Frontal cortex (tissue), 4 donors: ENCODE results near the gene DEAF1. TPM values are rescaled to one million over a fixed set of nuclear protein-coding genes. Genes with fewer than 3 reads are reported as not detected.
A peak's percentile ranks its signal among the peaks of the same experiment; 100 is the strongest.
"Not testable (repeated sequence)": the region's sequence is repeated elsewhere in the genome, so short reads cannot be mapped to it uniquely, and the experiment has no call there.

Source experiments
- DNase-seq, 2 donors: peaks; one replicate each; pipeline ENCODE4 v3.0.0; 2012; ENCODE audit warnings: low spot score in 2 of 2
- FAIRE-seq: peaks from 2 replicates; lab custom pipeline; 2012; peaks lifted over from hg19 to GRCh38; lab: Jason Lieb, UNC
- total RNA-seq: library from RNA; depleted of rRNA; stranded (reverse); fragments of >200 nt; gene quantifications from one replicate; pipeline ENCODE4 v1.2.3, GENCODE V29; 2014
- donor health status: control.
- donor health status: control.
- donor health status: control.

Gene DEAF1, protein sequence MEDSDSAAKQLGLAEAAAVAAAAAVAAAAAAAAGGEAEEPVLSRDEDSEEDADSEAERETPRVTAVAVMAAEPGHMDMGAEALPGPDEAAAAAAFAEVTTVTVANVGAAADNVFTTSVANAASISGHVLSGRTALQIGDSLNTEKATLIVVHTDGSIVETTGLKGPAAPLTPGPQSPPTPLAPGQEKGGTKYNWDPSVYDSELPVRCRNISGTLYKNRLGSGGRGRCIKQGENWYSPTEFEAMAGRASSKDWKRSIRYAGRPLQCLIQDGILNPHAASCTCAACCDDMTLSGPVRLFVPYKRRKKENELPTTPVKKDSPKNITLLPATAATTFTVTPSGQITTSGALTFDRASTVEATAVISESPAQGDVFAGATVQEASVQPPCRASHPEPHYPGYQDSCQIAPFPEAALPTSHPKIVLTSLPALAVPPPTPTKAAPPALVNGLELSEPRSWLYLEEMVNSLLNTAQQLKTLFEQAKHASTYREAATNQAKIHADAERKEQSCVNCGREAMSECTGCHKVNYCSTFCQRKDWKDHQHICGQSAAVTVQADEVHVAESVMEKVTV
- total RNA-seq = 60.3 TPM

DNA sequence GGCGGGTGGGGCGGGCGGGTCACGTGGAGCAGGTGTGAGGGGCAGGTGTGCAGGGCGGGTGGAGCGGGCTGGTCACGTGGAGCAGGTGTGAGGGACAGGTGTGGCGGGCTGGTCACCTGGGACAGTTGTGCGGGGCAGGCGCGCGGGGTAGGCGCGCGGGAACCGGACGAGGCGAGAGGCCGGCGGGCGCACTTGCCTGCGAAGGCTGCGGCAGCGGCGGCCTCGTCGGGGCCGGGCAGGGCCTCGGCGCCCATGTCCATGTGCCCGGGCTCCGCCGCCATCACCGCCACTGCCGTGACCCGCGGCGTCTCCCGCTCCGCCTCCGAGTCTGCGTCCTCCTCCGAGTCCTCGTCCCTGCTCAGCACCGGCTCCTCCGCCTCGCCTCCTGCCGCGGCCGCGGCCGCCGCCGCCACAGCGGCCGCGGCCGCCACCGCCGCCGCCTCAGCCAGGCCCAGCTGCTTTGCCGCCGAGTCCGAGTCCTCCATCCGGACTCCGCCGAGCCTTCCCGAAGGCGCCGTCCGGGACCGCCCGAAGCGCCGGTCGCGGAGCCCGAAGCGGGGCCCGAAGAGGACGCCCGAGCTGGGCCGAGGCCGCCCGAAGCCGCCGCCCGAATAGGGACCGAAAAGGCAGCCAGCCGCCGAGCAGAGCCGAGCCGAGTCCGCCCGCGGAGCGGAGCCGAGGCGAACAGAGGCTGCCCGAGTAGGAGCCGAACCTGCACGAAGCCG is at the start of gene DEAF1:
Gene DEAF1 (minus strand): TSS at position 660 of the 725 bp plus-strand sequence. CDS start 175 bp downstream, at position 485.
- peak; percentile 61 for FAIRE-seq
- peak; percentile 89 to 93 for DNase-seq

- FAIRE-seq = no peak
- no peak for DNase-seq
These were observed 47.7 kb upstream of the DEAF1 start for GRCh38 chr11:742571-743201.

DNA sequence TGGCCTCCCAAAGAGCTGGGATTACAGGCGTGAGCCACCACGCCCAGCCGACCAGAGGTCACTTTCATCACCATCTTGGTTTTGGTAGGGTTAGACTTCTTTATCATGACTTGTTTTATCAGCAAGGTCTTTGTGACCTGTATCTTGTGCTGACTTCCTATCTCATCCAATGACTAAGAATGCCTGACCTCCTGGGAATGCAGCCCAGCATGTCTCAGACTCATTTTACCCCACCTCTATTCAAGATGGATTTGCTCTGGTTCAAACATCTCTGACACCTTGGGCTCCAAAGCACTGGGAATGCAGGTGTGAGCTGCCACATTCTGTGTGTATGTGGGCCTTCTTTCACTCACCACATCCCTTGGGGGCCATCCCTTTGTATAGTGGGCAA is 47.1 kb upstream of the DEAF1 start:
- no peak for DNase-seq
- no peak for FAIRE-seq

DNA sequence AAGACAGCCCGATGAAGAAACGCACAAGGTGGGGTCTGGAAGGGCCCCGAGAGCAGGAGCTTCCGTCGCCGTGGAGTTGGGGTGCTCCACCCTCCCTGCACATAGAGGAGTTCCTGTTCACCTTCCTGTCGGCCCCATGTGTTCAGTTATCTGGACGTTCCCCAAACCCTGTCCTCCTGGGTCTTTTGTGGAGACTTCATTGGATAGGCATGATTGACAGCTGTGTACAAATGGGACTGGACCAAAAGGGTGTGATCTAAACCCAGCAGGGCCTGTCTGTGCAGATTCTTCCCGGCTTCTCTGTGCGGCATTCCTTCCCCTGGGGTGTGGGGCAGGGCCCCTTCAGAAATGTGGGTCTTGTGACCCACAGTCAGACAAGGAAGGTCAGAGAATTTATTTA is 42.9 kb upstream of the DEAF1 start:
- not testable (repeated sequence) for DNase-seq, FAIRE-seq

GRCh38 chr11:737366-737765 is 42.3 kb upstream of the DEAF1 start:
- FAIRE-seq = no peak

GRCh38 chr11:734541-734940 is 39.5 kb upstream of the DEAF1 start:
- not testable (repeated sequence) for FAIRE-seq

More at GRCh38 chr11:737366-737765, 42.3 kb upstream of the DEAF1 start:
- no peak for DNase-seq

DNA sequence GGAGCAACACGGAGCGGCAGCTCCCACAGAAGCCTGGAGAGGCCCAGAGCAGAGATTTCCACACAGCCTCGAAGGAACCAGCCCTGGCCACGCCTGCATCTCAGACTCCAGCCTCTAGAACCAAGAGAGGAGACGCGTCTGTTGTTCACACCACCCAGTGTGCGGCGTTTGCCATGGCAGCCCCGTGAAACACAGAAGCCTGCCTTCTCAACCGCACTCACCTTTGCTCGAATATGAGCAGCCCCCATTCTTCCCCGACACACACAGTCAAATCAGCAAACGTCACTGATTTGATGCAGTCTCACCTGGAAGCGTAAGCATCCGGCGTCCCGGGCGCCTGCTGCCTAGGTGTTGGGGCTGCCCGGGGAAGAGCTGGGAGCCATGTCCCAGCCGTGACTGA is 38.0 kb upstream of the DEAF1 start:
- no peak for FAIRE-seq
- no peak for DNase-seq

More at GRCh38 chr11:734541-734940, 39.5 kb upstream of the DEAF1 start:
- DNase-seq = not testable (repeated sequence)

DNA sequence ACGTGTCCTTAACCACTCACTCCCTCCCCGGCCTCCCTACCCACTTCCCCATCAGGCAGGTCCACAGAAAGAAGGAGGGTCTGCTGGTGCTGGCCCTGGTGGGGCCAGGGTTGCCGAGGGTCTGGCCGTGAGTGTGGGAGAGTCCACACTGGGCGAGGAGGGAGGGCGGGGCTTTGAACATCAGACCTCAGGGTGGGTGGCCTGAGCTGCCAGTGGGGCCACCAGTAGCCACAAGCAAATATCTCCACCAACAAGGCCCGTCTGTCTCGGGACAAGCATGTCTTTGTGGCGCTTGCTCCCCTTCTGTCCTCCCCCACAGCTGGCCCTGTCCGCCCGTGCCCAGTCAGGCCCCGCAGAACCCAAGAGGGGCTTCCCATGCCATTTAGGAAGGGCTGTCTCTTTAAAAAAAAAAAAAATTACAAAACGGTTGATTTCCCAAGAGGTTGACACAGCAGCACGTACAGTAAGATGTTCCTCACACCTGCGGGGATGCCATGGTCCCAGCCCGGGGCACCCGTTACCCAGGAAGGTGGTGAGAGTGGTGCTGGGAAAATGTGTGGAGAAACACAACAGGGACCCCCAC is 34.6 kb upstream of the DEAF1 start:
- no peak for FAIRE-seq
- DNase-seq = peak; percentile 57 to 84

- DNase-seq (peak in 1 of 2 donors; percentile 31), FAIRE-seq (no peak)
These were observed 34.0 kb upstream of the DEAF1 start for GRCh38 chr11:728901-729491.

DNA sequence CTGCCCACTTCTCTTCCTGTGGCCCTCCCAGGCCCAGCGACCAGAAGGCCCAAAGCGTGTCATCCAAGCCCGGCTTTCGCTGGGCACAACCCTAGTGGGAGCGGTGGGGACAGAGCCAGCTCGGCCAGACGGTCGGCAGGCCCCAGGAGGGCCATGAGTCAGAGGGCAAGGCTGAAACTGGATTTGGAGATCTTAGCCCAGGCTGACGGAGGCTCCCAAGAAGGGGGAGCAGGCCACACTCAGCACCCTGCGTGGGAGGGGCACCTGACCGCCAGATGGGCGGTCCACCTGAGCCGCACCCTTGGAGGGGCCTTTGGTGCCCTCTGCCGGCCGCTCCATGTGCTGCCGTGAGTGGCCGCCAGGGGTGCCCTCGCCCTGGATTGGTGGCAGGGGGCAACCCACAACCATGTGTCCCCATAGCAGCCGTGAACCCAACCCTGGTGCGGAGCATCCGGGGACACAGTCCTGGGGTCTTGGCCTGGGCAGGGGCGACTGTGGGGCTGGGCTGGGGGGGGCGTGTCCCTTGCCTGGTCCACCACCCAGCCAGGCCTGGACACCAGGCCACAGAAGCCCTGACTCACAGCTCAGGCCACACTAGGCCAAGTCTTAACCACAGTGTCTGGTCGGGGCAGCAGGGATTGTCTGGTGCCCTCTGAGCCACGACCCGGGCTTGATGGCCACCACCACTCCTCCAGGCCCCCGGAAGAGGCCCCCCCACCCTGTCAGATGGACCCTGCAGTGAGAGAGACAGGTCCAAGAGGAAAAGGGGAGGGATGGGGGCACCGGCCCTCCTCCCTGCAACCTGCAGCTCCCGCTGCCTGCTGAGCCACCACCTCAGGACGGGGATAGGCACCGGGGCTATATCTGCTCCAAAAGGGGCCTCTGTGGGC is 33.1 kb upstream of the DEAF1 start:
- peak; percentile 92 for DNase-seq
- FAIRE-seq = no peak

DNA sequence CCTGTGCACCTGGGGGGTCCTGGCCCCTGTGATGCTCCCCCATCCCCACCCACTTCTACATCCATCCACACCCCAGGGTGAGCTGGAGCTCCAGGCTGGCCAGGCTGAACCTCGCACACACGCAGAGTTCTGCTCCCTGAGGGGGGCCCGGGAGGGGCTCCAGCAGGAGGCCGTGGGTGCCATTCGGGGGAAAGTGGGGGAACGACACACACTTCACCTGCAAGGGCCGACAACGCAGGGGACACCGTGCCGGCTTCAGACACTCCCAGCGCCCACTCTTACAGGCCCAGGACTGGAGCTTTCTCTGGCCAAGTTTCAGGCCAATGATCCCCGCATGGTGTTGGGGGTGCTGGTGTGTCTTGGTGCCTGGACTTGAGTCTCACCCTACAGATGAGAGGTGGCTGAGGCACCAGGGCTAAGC is 32.3 kb upstream of the DEAF1 start:
- DNase-seq = no peak

GRCh38 chr11:726278-727220 is 31.5 kb upstream of the DEAF1 start:
- DNase-seq (peak; percentile 52 to 60), FAIRE-seq (no peak)

More for the DNA sequence above, 32.3 kb upstream of the DEAF1 start:
- no peak for FAIRE-seq

GRCh38 chr11:725624-726202 is 30.7 kb upstream of the DEAF1 start:
- DNase-seq (peak in 1 of 2 donors; percentile 39), FAIRE-seq (no peak)

GRCh38 chr11:724778-725386 is 29.9 kb upstream of the DEAF1 start:
- DNase-seq = peak in 1 of 2 donors; percentile 14
- no peak for FAIRE-seq

DNA sequence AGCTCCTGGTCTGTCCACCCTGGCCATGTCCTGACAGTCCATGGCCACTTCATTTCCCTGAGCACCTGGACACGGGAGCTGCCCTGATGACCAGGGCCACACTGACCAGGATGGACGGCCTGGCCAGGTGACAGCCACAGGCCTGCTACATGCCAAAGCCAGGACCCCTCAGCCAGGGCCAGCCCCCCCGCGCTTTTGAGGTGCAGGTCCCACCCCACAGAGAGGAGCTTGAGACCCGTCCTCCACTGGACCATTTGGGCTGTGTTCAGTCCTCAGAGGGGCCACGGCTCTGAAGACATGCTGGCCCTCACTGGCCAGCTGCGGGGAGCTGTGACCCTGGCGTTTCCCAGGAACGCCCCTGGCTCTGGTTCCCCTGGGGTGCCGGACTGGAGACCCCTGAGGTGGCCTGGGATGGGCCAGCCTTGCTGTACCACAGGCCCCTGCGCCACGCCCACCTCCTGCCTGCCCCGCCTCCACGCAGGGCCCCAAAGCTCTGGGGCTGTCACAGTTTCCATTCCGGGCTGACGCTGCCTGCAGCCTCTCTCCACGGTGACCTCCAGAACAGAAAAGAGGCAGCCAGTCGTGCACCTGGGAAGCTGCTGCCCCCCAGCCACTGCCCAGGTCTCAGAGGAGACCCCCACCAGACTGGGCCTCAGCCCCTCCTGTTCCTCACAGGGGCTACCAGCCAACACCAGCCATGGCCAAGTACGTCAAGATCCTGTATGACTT is 29.2 kb upstream of the DEAF1 start:
- DNase-seq = peak in 1 of 2 donors; percentile 26
- no peak for FAIRE-seq
